Measurements from ENCODE around the gene SNCA. TPM values are rescaled to one million over a fixed set of nuclear protein-coding genes. Genes with fewer than 3 reads are reported as not detected.

The SNCA gene
- total and polyA plus RNA-seq, 2 of the 8 experiments (the other 6 are each of a cell fraction or from before 2014, with no cell fraction given): 8.5 to 16.8 TPM

DNA sequence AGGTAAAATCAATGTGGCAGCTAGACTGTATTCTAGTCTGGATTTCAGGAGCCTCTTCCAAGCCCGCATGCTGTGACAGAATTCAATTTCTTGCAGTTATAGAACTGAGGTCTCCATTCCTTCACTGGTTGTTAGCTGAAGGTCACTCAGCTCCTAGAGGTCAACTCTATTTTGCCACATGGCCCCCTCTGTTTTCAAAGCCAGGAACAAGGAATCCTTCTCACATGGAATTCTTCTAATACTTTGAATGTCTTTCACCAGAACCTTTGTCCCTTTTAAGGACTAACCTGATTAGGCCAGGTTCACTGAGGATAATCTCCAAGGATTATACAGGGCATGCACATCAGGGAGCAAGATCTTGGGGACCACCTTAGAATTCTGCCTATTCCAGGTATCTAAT is 34.2 kb upstream of the SNCA start:
- Histone ChIP-seq H3K79me2 (ENCODE audit: control insufficient read depth in 1 of 2, insufficient read depth in 2 of 2, low read length in 2 of 2) (no peaks in the 10 kb centered on the region), H2BK5ac (ENCODE audit: low read depth, low read length) (no peak overlapping the region), H2AK5ac (ENCODE audit: low read depth, low read length) (no peak overlapping the region), H3K56ac (replicated peaks; ENCODE audit: insufficient read length, low read depth, low read length) (no peak overlapping the region), H4K91ac (replicated peaks; ENCODE audit: insufficient read length, low read length) (no peak overlapping the region), H2BK15ac (ENCODE audit: low read length) (no peak overlapping the region), H3K14ac (ENCODE audit: insufficient read length) (no peak overlapping the region), H3K4ac (replicated peaks; ENCODE audit: insufficient read length, low read depth, low read length) (no peak overlapping the region), H3K4me1 (replicated peaks in 1 of 4; ENCODE audit: control insufficient read depth in 3 of 4, insufficient read depth in 4 of 4, low read length in 3 of 4) (no peaks in the 10 kb centered on the region), H2BK120ac (replicated peaks; ENCODE audit: low read depth, low read length) (no peak overlapping the region), H3K4me3 (ENCODE audit: extremely low read depth in 1 of 4, insufficient read depth in 2 of 4, low read depth in 3 of 4, low read length in 4 of 4) (no peak overlapping the region), H2BK12ac (ENCODE audit: low read depth, low read length) (no peak overlapping the region), H3K36me3 (ENCODE audit: control insufficient read depth in 2 of 4, insufficient read depth in 4 of 4, low read length in 3 of 4) (no peaks in the 10 kb centered on the region), H3K18ac (ENCODE audit: extremely low read depth, low read length) (no peak overlapping the region), H2AFZ (ENCODE audit: low read length) (no peak overlapping the region), H4K5ac (ENCODE audit: insufficient read length, low read depth, low read length) (no peak overlapping the region), H3K4me2 (ENCODE audit: insufficient read depth in 1 of 2, low read depth in 2 of 2, low read length in 2 of 2) (no peak overlapping the region), H3K27me3 (replicated peaks in 1 of 4; ENCODE audit: control insufficient read depth in 3 of 4, extremely low read depth in 1 of 4, insufficient read depth in 3 of 4, low read length in 3 of 4) (no peaks in the 10 kb centered on the region), H2BK20ac (ENCODE audit: low read length) (no peak overlapping the region), H3K23ac (ENCODE audit: insufficient read length) (no peak overlapping the region), H3K9me3 (ENCODE audit: insufficient read depth in 2 of 2, low read depth in 1 of 2, low read length in 1 of 2) (no peaks in the 10 kb centered on the region), H3K27ac (ENCODE audit: low read depth, low read length) (no peak overlapping the region), H3K9ac (replicated peaks in 1 of 4; ENCODE audit: extremely low read depth in 1 of 4, low read depth in 3 of 4, low read length in 3 of 4) (no peak overlapping the region), H4K8ac (ENCODE audit: extremely low read depth, insufficient read depth, low read length) (no peak overlapping the region), H3K79me1 (ENCODE audit: low read depth, low read length) (no peaks in the 10 kb centered on the region), H4K20me1 (replicated peaks in 1 of 2; ENCODE audit: control insufficient read depth in 1 of 2, insufficient read depth in 2 of 2, low read length in 2 of 2) (no peaks in the 10 kb centered on the region), H3K23me2 (ENCODE audit: low read depth, low read length) (no peaks in the 10 kb centered on the region)
- ChIA-PET POLR2A (ENCODE audit: partially characterized antibody) (interaction anchor here (0.8 kb wide), 1 partner anchor 8 kb away, joined by 4 read pairs; no protein-coding TSS in a partner anchor), CTCF (ENCODE audit: partially characterized antibody) (interaction anchor here (0.9 to 2.5 kb wide), 3 partner anchors 26 to 140 kb away, joined by 3 to 9 read pairs (median 6); no protein-coding TSS in a partner anchor)
- FAIRE-seq (no peak), DNase-seq (ENCODE audit: low read depth in 1 of 2, low spot score in 2 of 2) (no peak)
- WGBS, 2 experiments (ENCODE audit: extremely low coverage in 1 of 2, insufficient coverage in 1 of 2, insufficient read length in 1 of 2, insufficient replicate concordance in 2 of 2, low coverage in 1 of 2, low lambda C conversion rate in 2 of 2, missing lambda C conversion rate in 1 of 2): 87% methylated on average over 1 of the region's 1 CpG; no CpG with 5 or more reads in 1 of the 2 experiments
- no peak for TF ChIP-seq PHF8 (conservative IDR thresholded peaks at IDR 0.05; ENCODE audit: low read depth, low read length)
- TF ChIP-seq POLR2AphosphoS5 (IDR thresholded peaks at IDR 0.05; ENCODE audit: low read depth, low read length): no peak
- no peak for TF ChIP-seq YY1 (IDR thresholded peaks at IDR 0.05; ENCODE audit: low read depth, low read length)
- TF ChIP-seq, protein P1, sequence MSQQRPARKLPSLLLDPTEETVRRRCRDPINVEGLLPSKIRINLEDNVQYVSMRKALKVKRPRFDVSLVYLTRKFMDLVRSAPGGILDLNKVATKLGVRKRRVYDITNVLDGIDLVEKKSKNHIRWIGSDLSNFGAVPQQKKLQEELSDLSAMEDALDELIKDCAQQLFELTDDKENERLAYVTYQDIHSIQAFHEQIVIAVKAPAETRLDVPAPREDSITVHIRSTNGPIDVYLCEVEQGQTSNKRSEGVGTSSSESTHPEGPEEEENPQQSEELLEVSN (IDR thresholded peaks at IDR 0.05): no peak
- TF ChIP-seq, protein P2, sequence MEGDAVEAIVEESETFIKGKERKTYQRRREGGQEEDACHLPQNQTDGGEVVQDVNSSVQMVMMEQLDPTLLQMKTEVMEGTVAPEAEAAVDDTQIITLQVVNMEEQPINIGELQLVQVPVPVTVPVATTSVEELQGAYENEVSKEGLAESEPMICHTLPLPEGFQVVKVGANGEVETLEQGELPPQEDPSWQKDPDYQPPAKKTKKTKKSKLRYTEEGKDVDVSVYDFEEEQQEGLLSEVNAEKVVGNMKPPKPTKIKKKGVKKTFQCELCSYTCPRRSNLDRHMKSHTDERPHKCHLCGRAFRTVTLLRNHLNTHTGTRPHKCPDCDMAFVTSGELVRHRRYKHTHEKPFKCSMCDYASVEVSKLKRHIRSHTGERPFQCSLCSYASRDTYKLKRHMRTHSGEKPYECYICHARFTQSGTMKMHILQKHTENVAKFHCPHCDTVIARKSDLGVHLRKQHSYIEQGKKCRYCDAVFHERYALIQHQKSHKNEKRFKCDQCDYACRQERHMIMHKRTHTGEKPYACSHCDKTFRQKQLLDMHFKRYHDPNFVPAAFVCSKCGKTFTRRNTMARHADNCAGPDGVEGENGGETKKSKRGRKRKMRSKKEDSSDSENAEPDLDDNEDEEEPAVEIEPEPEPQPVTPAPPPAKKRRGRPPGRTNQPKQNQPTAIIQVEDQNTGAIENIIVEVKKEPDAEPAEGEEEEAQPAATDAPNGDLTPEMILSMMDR (IDR thresholded peaks at IDR 0.05; ENCODE audit: control extremely low read depth in 1 of 3, insufficient read depth in 1 of 3, low read depth in 1 of 3, low read length in 3 of 3): no peak
- TF ChIP-seq RNF2 (IDR thresholded peaks at IDR 0.05; ENCODE audit: borderline replicate concordance, low read depth, low read length, missing control alignments, poor library complexity, severe bottlenecking): no peak
- no peak for TF ChIP-seq SP1 (IDR thresholded peaks at IDR 0.05; ENCODE audit: low read depth, low read length)
- no peak for TF ChIP-seq CTBP2 (IDR thresholded peaks at IDR 0.05; ENCODE audit: borderline replicate concordance, insufficient read depth, insufficient read length, low read length)
- no peak for TF ChIP-seq NRF1 (IDR thresholded peaks at IDR 0.05; ENCODE audit: low read depth, low read length)
- TF ChIP-seq CEBPB (IDR thresholded peaks at IDR 0.05; ENCODE audit: low read depth, low read length): no peak
- no peak for TF ChIP-seq SP2 (IDR thresholded peaks at IDR 0.05; ENCODE audit: low read length)
